ENCODE measurements around the gene SLC12A7.

DNA sequence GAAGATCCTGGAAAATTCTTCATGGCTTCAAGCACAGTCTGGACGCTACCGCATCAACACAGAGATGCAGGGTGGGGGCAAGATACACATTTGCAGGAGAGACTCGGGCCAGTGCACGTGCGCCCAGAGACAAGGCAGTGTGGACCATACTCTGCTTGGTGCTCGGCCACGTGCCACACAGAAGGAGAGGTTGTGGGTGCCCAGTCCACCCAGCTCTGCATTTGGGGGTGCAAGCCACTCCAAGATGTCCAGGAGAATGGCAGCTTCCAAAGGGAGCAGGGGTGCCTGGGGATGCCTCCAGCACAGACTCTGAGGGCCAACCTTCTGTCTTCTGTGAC, 99.0 kb downstream of the SLC12A7 start:
- TF ChIP-seq, protein P1, sequence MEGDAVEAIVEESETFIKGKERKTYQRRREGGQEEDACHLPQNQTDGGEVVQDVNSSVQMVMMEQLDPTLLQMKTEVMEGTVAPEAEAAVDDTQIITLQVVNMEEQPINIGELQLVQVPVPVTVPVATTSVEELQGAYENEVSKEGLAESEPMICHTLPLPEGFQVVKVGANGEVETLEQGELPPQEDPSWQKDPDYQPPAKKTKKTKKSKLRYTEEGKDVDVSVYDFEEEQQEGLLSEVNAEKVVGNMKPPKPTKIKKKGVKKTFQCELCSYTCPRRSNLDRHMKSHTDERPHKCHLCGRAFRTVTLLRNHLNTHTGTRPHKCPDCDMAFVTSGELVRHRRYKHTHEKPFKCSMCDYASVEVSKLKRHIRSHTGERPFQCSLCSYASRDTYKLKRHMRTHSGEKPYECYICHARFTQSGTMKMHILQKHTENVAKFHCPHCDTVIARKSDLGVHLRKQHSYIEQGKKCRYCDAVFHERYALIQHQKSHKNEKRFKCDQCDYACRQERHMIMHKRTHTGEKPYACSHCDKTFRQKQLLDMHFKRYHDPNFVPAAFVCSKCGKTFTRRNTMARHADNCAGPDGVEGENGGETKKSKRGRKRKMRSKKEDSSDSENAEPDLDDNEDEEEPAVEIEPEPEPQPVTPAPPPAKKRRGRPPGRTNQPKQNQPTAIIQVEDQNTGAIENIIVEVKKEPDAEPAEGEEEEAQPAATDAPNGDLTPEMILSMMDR (conservative IDR thresholded peaks at IDR 0.05; ENCODE audit: low read depth, low read length), result no peak
- no peak for TF ChIP-seq EZH2 (IDR thresholded peaks at IDR 0.05; ENCODE audit: low read length, unreplicated experiment)

Data from PC-3 (cell line).